CD4-positive, alpha-beta memory T cell (primary cell): ENCODE data around the gene TRIM74. TPM values are rescaled to one million over a fixed set of nuclear protein-coding genes. Genes with fewer than 3 reads are reported as not detected.
"Not testable (repeated sequence)": the region's sequence is repeated elsewhere in the genome, so short reads cannot be mapped to it uniquely, and the experiment has no call there.

ENCODE experiments used
- CTCF ChIA-PET: fragments of 350-600 bp; sonication (Branson Sonifier 250); formaldehyde crosslinking; loops from one replicate; lab custom pipeline; 2021; ENCODE audit warnings: inconsistent platforms; ENCODE audit not compliant: partially characterized antibody; lab: Charles Lee
- POLR2A ChIA-PET: fragments of 350-600 bp; sonication (Branson Sonifier 250); formaldehyde crosslinking; loops from one replicate; lab custom pipeline; 2021; ENCODE audit not compliant: partially characterized antibody; lab: Charles Lee
- DNase-seq, 5 donors: peaks; one replicate each; pipeline versions ENCODE4 v3.0.0 to v3.0.0-alpha.2; 2020 to 2022; ENCODE audit warnings: mixed read lengths in 1 of 5
- H3K27ac ChIP-seq: one replicate; pipeline ENCODE4 v1.7.0; 2013; ENCODE audit warnings: low read depth, low read length
- H3K27me3 ChIP-seq: 2 replicates; pipeline ENCODE4 v1.7.0; 2013; ENCODE audit warnings: mild to moderate bottlenecking, low read length, moderate library complexity; ENCODE audit not compliant: insufficient read depth
- H3K36me3 ChIP-seq: 2 replicates; pipeline ENCODE4 v1.7.0; 2013; ENCODE audit warnings: mild to moderate bottlenecking, low read length, moderate library complexity; ENCODE audit not compliant: insufficient read depth
- H3K4me1 ChIP-seq: 2 replicates; pipeline ENCODE4 v1.7.0; 2013; ENCODE audit warnings: mild to moderate bottlenecking, low read length, moderate library complexity; ENCODE audit not compliant: insufficient read depth
- H3K4me3 ChIP-seq, 2 donors: one replicate each; pipeline ENCODE4 v1.7.0; 2013; ENCODE audit warnings: low read length in 2 of 2, mild to moderate bottlenecking in 1 of 2
- H3K9me3 ChIP-seq, 2 donors: one replicate each; pipeline ENCODE4 v1.7.0; 2013; ENCODE audit warnings: low read length in 2 of 2, control low read depth in 1 of 2; ENCODE audit not compliant: control insufficient read depth in 1 of 2
- H3K27ac Mint-ChIP-seq, 7 donors: one replicate each; pipeline ENCODE4 v1.8.0; 2020 to 2021; ENCODE audit warnings: mixed read lengths in 7 of 7, mild to moderate bottlenecking in 6 of 7, inconsistent platforms in 3 of 7, moderate library complexity in 3 of 7
- H3K27me3 Mint-ChIP-seq, 2 donors: one replicate each; pipeline ENCODE4 v1.8.0; 2020 to 2021; ENCODE audit warnings: mixed read lengths in 2 of 2
- H3K36me3 Mint-ChIP-seq, 2 donors: one replicate each; pipeline ENCODE4 v1.8.0; 2020 to 2021; ENCODE audit warnings: mixed read lengths in 2 of 2, inconsistent platforms in 1 of 2, mild to moderate bottlenecking in 1 of 2
- H3K4me1 Mint-ChIP-seq, 4 donors: one replicate each; pipeline ENCODE4 v1.8.0; 2020 to 2021; ENCODE audit warnings: mixed read lengths in 4 of 4, mild to moderate bottlenecking in 1 of 4
- H3K4me3 Mint-ChIP-seq, 8 donors: one replicate each; pipeline ENCODE4 v1.8.0; 2020 to 2021; ENCODE audit warnings: mixed read lengths in 8 of 8, mild to moderate bottlenecking in 7 of 8, moderate library complexity in 6 of 8, inconsistent platforms in 3 of 8
- H3K9me3 Mint-ChIP-seq, 8 donors: one replicate each; pipeline ENCODE4 v1.8.0; 2020 to 2021; ENCODE audit warnings: mixed read lengths in 8 of 8, mild to moderate bottlenecking in 5 of 8, inconsistent platforms in 3 of 8, moderate library complexity in 1 of 8
- intact Hi-C: fragments of 100-400 bp; cut with micrococcal nuclease; formaldehyde crosslinking; loops from one replicate; pipeline ENCODE4 v1.15.1; 2023
- polyA plus RNA-seq, 2 donors: library from polyadenylated mRNA; unstranded; fragments of 300-500 nt; fragmentation: Illumina TruSeq; gene quantifications; one replicate each; pipeline ENCODE4 v1.2.3, GENCODE V29; 2021
- total RNA-seq, 2 experiments: library from RNA; stranded (reverse); gene quantifications; one replicate each; pipeline ENCODE4 v1.2.3, GENCODE V29; 2021

The TRIM74 gene
- total and polyA plus RNA-seq, 4 experiments from 2014 or later, result 0.34 to 6.0 (median 5.2) TPM; not detected in 1

GRCh38 chr7:72969688-72970087 is 422 bp upstream of the TRIM74 start:
- H3K4me1 Mint-ChIP-seq, H3K4me3 Mint-ChIP-seq, H3K4me3 ChIP-seq, H3K27me3 Mint-ChIP-seq, POLR2A ChIA-PET, DNase-seq, CTCF ChIA-PET, H3K9me3 ChIP-seq, H3K27me3 ChIP-seq, intact Hi-C loops, H3K36me3 Mint-ChIP-seq, H3K4me1 ChIP-seq, H3K9me3 Mint-ChIP-seq, H3K36me3 ChIP-seq, H3K27ac Mint-ChIP-seq, H3K27ac ChIP-seq: not testable (repeated sequence)

- H3K9me3 Mint-ChIP-seq, CTCF ChIA-PET, intact Hi-C loops, H3K4me1 ChIP-seq, H3K9me3 ChIP-seq, H3K36me3 Mint-ChIP-seq, POLR2A ChIA-PET, H3K27me3 ChIP-seq, H3K36me3 ChIP-seq, H3K27me3 Mint-ChIP-seq, H3K4me3 Mint-ChIP-seq, H3K27ac Mint-ChIP-seq, DNase-seq, H3K27ac ChIP-seq, H3K4me1 Mint-ChIP-seq, H3K4me3 ChIP-seq: not testable (repeated sequence)
Measured at GRCh38 chr7:72966892-72967291, 2.4 kb downstream of the TRIM74 start.

GRCh38 chr7:72965186-72965975 is 3.9 kb downstream of the TRIM74 start:
- H3K4me1 Mint-ChIP-seq, DNase-seq, H3K4me3 Mint-ChIP-seq, intact Hi-C loops, POLR2A ChIA-PET, H3K27ac Mint-ChIP-seq, CTCF ChIA-PET, H3K4me1 ChIP-seq, H3K9me3 ChIP-seq, H3K27me3 Mint-ChIP-seq, H3K27ac ChIP-seq, H3K27me3 ChIP-seq, H3K4me3 ChIP-seq, H3K9me3 Mint-ChIP-seq, H3K36me3 ChIP-seq, H3K36me3 Mint-ChIP-seq: not testable (repeated sequence)

GRCh38 chr7:72963056-72963455 is 6.2 kb downstream of the TRIM74 start:
- H3K36me3 Mint-ChIP-seq, H3K4me1 Mint-ChIP-seq, H3K4me3 Mint-ChIP-seq, H3K4me1 ChIP-seq, H3K9me3 Mint-ChIP-seq, intact Hi-C loops, H3K27ac ChIP-seq, H3K9me3 ChIP-seq, DNase-seq, H3K27ac Mint-ChIP-seq, POLR2A ChIA-PET, H3K27me3 Mint-ChIP-seq, H3K36me3 ChIP-seq, H3K27me3 ChIP-seq, H3K4me3 ChIP-seq, CTCF ChIA-PET: not testable (repeated sequence)

- H3K27ac Mint-ChIP-seq, H3K36me3 Mint-ChIP-seq, intact Hi-C loops, H3K27ac ChIP-seq, POLR2A ChIA-PET, DNase-seq, H3K4me1 ChIP-seq, H3K9me3 Mint-ChIP-seq, H3K36me3 ChIP-seq, CTCF ChIA-PET, H3K4me3 ChIP-seq, H3K27me3 Mint-ChIP-seq, H3K27me3 ChIP-seq, H3K9me3 ChIP-seq, H3K4me1 Mint-ChIP-seq, H3K4me3 Mint-ChIP-seq: not testable (repeated sequence)
Measured at GRCh38 chr7:72961346-72961650, 8.0 kb downstream of the TRIM74 start.

- H3K27ac Mint-ChIP-seq, H3K36me3 ChIP-seq, CTCF ChIA-PET, H3K36me3 Mint-ChIP-seq, H3K4me3 Mint-ChIP-seq, H3K27me3 Mint-ChIP-seq, H3K9me3 ChIP-seq, POLR2A ChIA-PET, H3K4me1 ChIP-seq, H3K4me1 Mint-ChIP-seq, H3K27ac ChIP-seq, H3K27me3 ChIP-seq, H3K9me3 Mint-ChIP-seq, DNase-seq, intact Hi-C loops, H3K4me3 ChIP-seq: not testable (repeated sequence)
Measured at GRCh38 chr7:72960626-72961345, 8.5 kb downstream of the TRIM74 start.

- DNase-seq, H3K27ac Mint-ChIP-seq, H3K4me1 Mint-ChIP-seq, H3K27ac ChIP-seq, H3K36me3 Mint-ChIP-seq, H3K9me3 ChIP-seq, H3K27me3 Mint-ChIP-seq, H3K4me3 Mint-ChIP-seq, POLR2A ChIA-PET, H3K4me1 ChIP-seq, H3K27me3 ChIP-seq, CTCF ChIA-PET, H3K4me3 ChIP-seq, H3K9me3 Mint-ChIP-seq, intact Hi-C loops, H3K36me3 ChIP-seq: not testable (repeated sequence)
Measured at GRCh38 chr7:72960029-72960428, 9.2 kb downstream of the TRIM74 start.
